Panc1 (cell line): ENCODE data around the gene LONP1. TPM values are rescaled to one million over a fixed set of nuclear protein-coding genes. Genes with fewer than 3 reads are reported as not detected.

Experiments used
- ATAC-seq: fragments of 200-7000 bp; cut with Tn5 transposase; 2 replicates; pipeline ENCODE4 v1.9.1; 2020; ENCODE audit warnings: mild to moderate bottlenecking, moderate library complexity
- BruUV-seq: library from RNA; stranded (reverse); fragments of 400-500 nt; replicated peaks from 2 replicates; lab custom pipeline; 2021; lab: Mats Ljungman, UMichigan
- CTCF ChIA-PET: fragments of 300-600 bp; sonication (Branson Sonifier 250); formaldehyde crosslinking; loops from one replicate; lab custom pipeline; 2022; ENCODE audit warnings: antibody characterized with exemption; lab: Charles Lee
- POLR2A ChIA-PET: fragments of 300-600 bp; sonication (Branson Sonifier 250); formaldehyde crosslinking; loops from one replicate; lab custom pipeline; 2022; ENCODE audit warnings: antibody characterized with exemption; lab: Charles Lee
- DNase-seq: peaks from one replicate; pipeline ENCODE4 v3.0.0-alpha.2; 2010; ENCODE audit warnings: low read depth, low spot score
- H3K27ac ChIP-seq: 2 replicates; pipeline ENCODE4 v1.5.1; 2011; ENCODE audit warnings: mild to moderate bottlenecking, low read length, inconsistent platforms
- H3K27me3 ChIP-seq: fragments of 200-500 bp; sonication (Bioruptor generic); 2 replicates; pipeline ENCODE4 v1.6.0; 2014; ENCODE audit warnings: low read length, inconsistent platforms; ENCODE audit not compliant: control insufficient read depth, insufficient read depth
- H3K36me3 ChIP-seq: fragments of 200-500 bp; sonication (Bioruptor generic); 2 replicates; pipeline ENCODE4 v1.5.1; 2014; ENCODE audit warnings: inconsistent platforms, mild to moderate bottlenecking, low read length, moderate library complexity; ENCODE audit not compliant: control insufficient read depth, insufficient read depth
- H3K4me1 ChIP-seq: 2 replicates; pipeline ENCODE4 v1.5.1; 2011; ENCODE audit warnings: inconsistent platforms, mild to moderate bottlenecking, low read length, moderate library complexity; ENCODE audit not compliant: control insufficient read depth, insufficient read depth
- H3K4me3 ChIP-seq, 2 experiments: 2 replicates each; pipeline ENCODE4 v1.5.1; 2011 to 2012; ENCODE audit warnings: low read depth in 2 of 2, low read length in 2 of 2, mild to moderate bottlenecking in 2 of 2, inconsistent platforms in 1 of 2, moderate library complexity in 1 of 2
- H3K9me3 ChIP-seq: fragments of 200-500 bp; sonication (Bioruptor generic); 2 replicates; pipeline ENCODE4 v1.5.1; 2014; ENCODE audit warnings: low read depth, mild to moderate bottlenecking, inconsistent platforms, low read length, moderate library complexity; ENCODE audit not compliant: control insufficient read depth, insufficient read depth
- POLR2AphosphoS5 ChIP-seq: IDR thresholded peaks from 2 replicates; pipeline ENCODE4 v1.6.1; 2012; ENCODE audit warnings: mild to moderate bottlenecking, low read depth, low read length, moderate library complexity
- SIN3A ChIP-seq: IDR thresholded peaks from 2 replicates; pipeline ENCODE4 v1.6.1; 2012; ENCODE audit warnings: low read depth, mild to moderate bottlenecking, low read length, moderate library complexity, borderline replicate concordance; ENCODE audit not compliant: insufficient read depth
- TCF7L2 ChIP-seq: IDR thresholded peaks from 2 replicates; pipeline ENCODE4 v1.6.1; 2011; ENCODE audit warnings: mild to moderate bottlenecking, low read depth, low read length, inconsistent platforms
- in situ Hi-C: cut with HindIII; loops from 2 replicates; pipeline ENCODE4 v1.10.0; 2016; ENCODE audit warnings: low sequenced_read_pairs, low pct_unique_long_range_greater_than_20kb
- intact Hi-C: fragments of 100-400 bp; cut with micrococcal nuclease; formaldehyde crosslinking; loops from one replicate; pipeline ENCODE4 v1.10.0; 2022; ENCODE audit not compliant: unreplicated experiment
- total RNA-seq: library from RNA; stranded (reverse); gene quantifications from one replicate; pipeline ENCODE4 v1.2.1, GENCODE V29; 2021; ENCODE audit not compliant: unreplicated experiment
- TF ChIP-seq, protein P1 (sequence below), 2 experiments: IDR thresholded peaks; 2 replicates each; pipeline ENCODE4 v1.6.1; 2011 to 2012; ENCODE audit warnings: low read depth in 2 of 2, control low read depth in 1 of 2, low read length in 1 of 2, mild to moderate bottlenecking in 1 of 2, moderate library complexity in 1 of 2; ENCODE audit not compliant: insufficient read depth in 1 of 2
- TF ChIP-seq, protein P2 (sequence below): fragments of 450-650 bp; IDR thresholded peaks from 2 replicates; pipeline ENCODE4 v1.5.1; 2017; ENCODE audit warnings: mild to moderate bottlenecking

Gene LONP1
- total RNA-seq, 1 experiment from 2014 or later, result 93.0 TPM

DNA sequence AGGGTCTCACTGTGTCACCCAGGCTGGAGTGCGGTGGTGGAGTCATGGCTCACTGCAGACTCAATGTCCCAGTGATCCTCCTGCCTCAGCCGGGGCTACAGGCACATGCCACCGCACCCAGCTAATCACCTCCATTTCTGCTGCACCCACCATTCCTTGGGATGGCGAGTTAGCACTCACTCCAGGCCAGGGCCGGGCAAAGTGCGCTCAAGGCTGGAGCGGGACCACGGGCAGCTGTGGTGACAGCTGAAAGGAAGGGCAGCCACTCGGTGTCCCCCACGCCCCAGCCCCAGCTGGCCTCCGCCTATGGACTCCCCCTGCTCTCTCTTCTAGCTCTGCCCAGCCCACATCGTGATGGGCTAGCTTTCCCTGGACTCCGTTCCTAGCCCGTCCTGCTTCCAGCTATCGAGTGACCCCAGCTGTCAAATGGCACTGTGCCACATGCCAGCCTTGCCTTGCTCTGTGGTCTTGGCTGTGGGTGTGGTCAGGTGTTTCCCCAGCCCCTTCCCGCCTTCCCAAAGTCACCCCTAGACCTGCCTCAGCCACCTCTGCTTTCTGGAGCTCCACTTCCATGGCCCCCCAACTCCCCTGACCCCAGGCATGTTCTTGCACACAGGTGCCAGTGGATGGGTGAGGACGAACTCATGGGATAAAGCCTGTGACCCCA, 43.7 kb downstream of the LONP1 start:
- TF ChIP-seq SIN3A, result no peak
- 0 out of 2 replicates have a peak, but pooled peaks have one; percentile 28 for TF ChIP-seq POLR2AphosphoS5
- POLR2A ChIA-PET, result no interaction called here
- H3K36me3 ChIP-seq, result peaks cover 5% of the 10 kb centered on the region; the same call in 1 of the 2 replicates
- H3K27me3 ChIP-seq, result no peaks in the 10 kb centered on the region
- no peak for ATAC-seq
- BruUV-seq, result no TSS peak
- intact Hi-C loops, result no loop called here
- H3K9me3 ChIP-seq, result no peaks in the 10 kb centered on the region
- no peaks in the 10 kb centered on the region for H3K4me1 ChIP-seq
- no peak overlapping the region for H3K27ac ChIP-seq
- CTCF ChIA-PET, result no interaction called here
- no peak for DNase-seq
- no peak overlapping the region for H3K4me3 ChIP-seq
- in situ Hi-C loops, result no loop called here

DNA sequence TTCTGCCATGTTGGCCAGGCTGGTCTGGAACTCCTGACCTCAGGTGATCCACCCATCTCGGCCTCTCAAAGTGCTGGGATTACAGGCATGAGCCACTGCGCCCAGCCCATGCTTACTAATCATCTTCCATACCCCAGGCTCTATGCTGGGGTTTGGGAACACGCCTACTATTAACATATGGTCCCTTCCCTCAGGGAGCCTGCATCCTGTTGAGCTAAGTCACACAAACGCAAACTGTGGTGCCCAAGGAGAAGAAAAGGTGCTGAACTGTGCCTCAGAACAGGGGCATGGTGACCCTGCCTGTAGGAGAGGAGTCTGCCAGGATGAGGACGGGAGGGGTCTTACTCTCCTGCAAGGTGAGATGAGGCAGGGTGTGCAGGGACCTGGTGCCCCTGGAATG, 45.2 kb downstream of the LONP1 start:
- intact Hi-C loops (no loop called here), in situ Hi-C loops (no loop called here)
- BruUV-seq, result no TSS peak
- DNase-seq (no peak), ATAC-seq (no peak)
- no peaks in the 10 kb centered on the region for H3K9me3 ChIP-seq
- peaks cover under 1% of the 10 kb centered on the region; the same call in 1 of the 2 replicates for H3K36me3 ChIP-seq
- TF ChIP-seq POLR2AphosphoS5 (no peak), TCF7L2 (no peak), SIN3A (no peak)
- TF ChIP-seq, protein P1, sequence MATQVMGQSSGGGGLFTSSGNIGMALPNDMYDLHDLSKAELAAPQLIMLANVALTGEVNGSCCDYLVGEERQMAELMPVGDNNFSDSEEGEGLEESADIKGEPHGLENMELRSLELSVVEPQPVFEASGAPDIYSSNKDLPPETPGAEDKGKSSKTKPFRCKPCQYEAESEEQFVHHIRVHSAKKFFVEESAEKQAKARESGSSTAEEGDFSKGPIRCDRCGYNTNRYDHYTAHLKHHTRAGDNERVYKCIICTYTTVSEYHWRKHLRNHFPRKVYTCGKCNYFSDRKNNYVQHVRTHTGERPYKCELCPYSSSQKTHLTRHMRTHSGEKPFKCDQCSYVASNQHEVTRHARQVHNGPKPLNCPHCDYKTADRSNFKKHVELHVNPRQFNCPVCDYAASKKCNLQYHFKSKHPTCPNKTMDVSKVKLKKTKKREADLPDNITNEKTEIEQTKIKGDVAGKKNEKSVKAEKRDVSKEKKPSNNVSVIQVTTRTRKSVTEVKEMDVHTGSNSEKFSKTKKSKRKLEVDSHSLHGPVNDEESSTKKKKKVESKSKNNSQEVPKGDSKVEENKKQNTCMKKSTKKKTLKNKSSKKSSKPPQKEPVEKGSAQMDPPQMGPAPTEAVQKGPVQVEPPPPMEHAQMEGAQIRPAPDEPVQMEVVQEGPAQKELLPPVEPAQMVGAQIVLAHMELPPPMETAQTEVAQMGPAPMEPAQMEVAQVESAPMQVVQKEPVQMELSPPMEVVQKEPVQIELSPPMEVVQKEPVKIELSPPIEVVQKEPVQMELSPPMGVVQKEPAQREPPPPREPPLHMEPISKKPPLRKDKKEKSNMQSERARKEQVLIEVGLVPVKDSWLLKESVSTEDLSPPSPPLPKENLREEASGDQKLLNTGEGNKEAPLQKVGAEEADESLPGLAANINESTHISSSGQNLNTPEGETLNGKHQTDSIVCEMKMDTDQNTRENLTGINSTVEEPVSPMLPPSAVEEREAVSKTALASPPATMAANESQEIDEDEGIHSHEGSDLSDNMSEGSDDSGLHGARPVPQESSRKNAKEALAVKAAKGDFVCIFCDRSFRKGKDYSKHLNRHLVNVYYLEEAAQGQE (IDR thresholded peaks at IDR 0.05; ENCODE audit: insufficient read depth in 1 of 2, low read depth in 2 of 2, low read length in 1 of 2), result no peak
- TF ChIP-seq, protein P2, sequence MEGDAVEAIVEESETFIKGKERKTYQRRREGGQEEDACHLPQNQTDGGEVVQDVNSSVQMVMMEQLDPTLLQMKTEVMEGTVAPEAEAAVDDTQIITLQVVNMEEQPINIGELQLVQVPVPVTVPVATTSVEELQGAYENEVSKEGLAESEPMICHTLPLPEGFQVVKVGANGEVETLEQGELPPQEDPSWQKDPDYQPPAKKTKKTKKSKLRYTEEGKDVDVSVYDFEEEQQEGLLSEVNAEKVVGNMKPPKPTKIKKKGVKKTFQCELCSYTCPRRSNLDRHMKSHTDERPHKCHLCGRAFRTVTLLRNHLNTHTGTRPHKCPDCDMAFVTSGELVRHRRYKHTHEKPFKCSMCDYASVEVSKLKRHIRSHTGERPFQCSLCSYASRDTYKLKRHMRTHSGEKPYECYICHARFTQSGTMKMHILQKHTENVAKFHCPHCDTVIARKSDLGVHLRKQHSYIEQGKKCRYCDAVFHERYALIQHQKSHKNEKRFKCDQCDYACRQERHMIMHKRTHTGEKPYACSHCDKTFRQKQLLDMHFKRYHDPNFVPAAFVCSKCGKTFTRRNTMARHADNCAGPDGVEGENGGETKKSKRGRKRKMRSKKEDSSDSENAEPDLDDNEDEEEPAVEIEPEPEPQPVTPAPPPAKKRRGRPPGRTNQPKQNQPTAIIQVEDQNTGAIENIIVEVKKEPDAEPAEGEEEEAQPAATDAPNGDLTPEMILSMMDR, result no peak
- no peak overlapping the region for H3K27ac ChIP-seq
- ChIA-PET POLR2A (interaction anchor here (0.5 kb wide), 1 partner anchor 14 kb away, joined by 4 read pairs; no protein-coding TSS in a partner anchor), CTCF (interaction anchor here (0.5 kb wide), 1 partner anchor 846 kb away, joined by 4 read pairs; no protein-coding TSS in a partner anchor)
- H3K4me3 ChIP-seq, result no peak overlapping the region
- no peaks in the 10 kb centered on the region for H3K4me1 ChIP-seq
- H3K27me3 ChIP-seq, result no peaks in the 10 kb centered on the region

DNA sequence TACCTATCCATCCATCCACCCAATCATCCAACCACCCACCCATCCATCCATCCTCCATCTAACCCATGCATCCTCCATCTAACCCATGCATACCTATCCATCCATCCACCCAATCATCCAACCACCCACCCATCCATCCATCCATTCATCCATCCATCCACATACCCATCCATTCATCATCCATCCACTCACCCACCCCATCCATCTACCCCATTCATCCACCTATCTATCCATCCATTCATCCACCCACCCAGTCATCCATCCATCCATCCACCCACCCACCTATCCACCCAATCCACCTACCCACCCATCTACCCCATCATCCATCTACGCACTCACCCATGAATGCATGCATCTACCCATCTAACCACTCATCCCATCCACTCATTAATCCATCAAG, 46.2 kb downstream of the LONP1 start:
- TF ChIP-seq, protein P1 (IDR thresholded peaks at IDR 0.05; ENCODE audit: insufficient read depth in 1 of 2, low read depth in 2 of 2, low read length in 1 of 2), result no peak
- TF ChIP-seq, protein P2, result no peak
- TF ChIP-seq POLR2AphosphoS5, result no peak
- no peak for TF ChIP-seq TCF7L2
- TF ChIP-seq SIN3A, result no peak
- no TSS peak for BruUV-seq
- ChIA-PET CTCF (no interaction called here), POLR2A (no interaction called here)
- in situ Hi-C loops, result no loop called here
- DNase-seq, result no peak
- H3K36me3 ChIP-seq, result no peaks in the 10 kb centered on the region
- no peaks in the 10 kb centered on the region for H3K27me3 ChIP-seq
- intact Hi-C loops, result no loop called here
- no peak overlapping the region for H3K27ac ChIP-seq
- no peak for ATAC-seq
- H3K4me1 ChIP-seq, result no peaks in the 10 kb centered on the region
- H3K4me3 ChIP-seq, result no peak overlapping the region
- H3K9me3 ChIP-seq, result no peaks in the 10 kb centered on the region
